NCI-H774 (cell line): ENCODE results near the gene TBATA.

Experiments used
- DNase-seq: peaks from one replicate; lab custom pipeline; 2025; lab: John Stamatoyannopoulos, UW

TBATA gene

DNA sequence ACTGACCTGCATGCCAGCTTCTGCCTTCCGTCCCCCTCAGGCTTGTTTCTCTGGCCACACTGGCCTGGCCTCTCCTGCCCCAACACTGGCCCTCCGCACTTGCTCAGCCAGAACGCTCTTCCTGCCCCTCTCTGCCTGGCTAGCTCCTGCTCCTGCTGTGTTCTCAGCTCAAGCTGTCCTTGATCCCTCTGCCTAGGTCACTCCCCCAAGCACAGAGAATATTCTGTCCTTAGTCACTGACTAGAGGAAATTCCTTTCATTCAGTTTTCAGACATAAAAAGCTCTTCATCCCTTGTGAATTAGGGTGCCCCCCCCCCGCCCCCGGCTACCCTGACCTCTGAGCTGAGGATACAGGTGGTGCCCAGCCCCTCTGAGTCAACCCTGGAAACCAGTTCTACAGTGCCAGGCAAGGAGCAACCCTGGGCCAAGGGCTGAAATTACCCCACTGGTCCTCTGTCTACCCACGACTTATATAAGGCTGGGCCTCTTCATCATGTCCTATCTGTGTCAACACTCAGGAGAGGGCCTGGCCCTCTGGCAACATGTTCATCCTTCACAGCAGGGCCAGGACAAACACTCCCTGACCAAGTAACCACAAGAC, 23.9 kb upstream of the TBATA start:
- no peak for DNase-seq

DNA sequence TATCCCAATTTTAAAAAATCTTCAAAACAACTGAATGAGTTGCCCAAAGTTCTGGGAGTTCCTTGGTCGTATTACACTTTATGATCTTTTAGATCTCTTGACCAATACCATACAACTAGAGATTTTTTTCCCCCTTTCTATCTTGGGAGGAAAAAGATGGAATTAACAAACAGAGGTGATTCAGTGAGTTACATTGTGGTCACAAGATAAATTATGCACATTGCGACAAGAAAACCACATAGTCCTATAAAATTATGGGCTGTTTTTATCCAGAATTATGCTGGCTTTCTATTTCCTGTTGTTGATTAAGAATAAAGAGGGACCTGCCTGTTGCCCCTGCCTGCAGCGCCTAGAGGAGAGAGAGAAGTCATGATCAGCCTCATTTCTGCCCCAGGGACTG, 22.4 kb upstream of the TBATA start:
- DNase-seq, result no peak

DNA sequence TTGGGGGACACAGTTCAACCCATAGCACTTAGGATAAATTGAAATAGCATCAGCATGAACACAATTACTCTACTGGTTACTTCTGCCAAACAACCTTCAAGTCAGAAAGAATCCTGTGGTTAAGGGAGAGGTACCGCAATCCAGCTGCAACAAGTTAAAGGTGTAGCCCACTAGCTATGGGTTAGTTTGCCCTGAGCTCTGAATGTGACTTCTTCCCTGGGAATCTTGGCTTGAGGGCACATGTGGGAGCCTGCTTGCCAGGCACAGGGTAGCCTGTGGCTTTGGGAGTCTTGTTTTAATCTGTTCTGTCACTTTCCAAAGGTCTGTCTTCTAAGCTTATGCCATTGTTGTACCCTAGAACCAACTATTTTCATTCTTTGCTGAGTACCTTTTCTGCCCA, 21.7 kb upstream of the TBATA start:
- no peak for DNase-seq

DNA sequence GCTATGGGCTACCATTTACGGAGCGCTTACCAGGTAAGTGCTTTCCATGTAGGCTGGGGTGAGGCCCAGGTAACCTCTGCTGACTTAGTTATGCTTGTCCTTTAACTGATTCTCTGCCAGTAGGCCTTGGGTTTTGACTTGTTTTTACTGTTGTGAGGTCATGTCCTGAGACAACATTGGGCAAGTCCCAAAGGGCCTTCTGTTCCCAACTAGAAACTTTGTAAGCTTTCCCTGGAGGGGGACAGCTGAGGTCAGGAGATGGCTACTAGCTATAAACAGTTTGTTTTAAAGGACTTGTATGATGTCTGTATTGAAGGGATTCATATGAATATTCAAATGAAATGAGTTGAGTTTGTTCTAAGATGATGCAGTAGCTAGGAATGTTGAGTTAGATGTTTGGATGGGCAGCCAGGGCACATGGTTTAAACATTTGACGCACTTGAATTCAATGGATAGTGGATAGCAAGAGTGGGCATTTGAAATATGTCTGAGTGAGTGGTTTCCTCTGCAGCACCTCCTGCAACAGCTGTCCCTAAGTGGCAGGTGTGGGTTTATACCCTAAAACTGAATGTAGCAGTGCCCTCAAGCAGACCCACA, 20.5 kb upstream of the TBATA start:
- no peak for DNase-seq

DNA sequence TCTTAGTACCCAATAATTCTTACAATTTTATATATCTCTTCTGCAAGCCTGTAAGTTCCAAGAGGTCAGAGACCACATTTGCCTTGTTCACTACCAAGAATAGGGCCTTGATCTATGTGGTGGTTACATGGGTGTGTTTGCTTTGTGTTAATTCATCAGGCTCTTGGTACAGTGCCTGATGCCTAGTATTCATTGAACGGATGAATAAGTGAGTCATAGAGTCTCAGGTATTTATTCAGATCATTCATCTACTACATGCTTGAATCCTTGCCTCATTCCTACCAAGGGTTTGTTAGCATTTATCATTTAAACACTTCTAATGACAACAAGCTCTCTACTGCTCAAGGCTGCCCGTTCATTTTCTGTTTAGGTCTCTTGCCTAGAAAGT, 19.2 kb upstream of the TBATA start:
- peak; percentile 56 for DNase-seq

DNA sequence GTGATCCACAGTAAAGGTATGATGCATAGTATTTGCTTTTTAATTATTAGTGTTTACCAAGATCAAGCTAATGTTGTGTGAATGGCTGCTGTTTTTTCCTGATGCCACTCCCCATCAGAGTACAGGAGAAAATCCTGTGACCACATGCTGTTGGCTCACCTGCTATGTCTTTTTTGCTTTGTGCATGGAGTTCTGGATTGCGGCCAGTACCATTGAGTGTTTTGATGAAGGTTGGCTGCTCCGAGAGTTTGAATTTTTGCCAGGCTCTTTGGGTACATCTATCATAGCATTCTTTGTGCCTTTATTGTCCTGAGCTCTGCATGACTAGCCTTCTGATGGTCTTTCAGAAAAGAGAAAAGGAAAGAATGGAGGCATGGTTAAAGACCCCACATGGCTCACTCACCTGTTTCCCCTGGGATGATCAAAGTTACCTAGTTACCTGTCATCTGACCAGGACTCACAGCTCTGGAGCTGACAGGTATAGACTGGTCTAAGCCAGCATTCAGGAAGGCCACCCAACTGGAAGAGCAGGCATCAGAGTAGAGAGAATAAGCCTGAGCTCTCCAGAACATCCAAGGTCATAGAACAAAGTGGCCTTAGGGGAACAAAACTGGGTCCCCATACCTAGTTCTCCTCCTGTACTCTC, 18.7 kb upstream of the TBATA start:
- DNase-seq, result peak; percentile 93

DNA sequence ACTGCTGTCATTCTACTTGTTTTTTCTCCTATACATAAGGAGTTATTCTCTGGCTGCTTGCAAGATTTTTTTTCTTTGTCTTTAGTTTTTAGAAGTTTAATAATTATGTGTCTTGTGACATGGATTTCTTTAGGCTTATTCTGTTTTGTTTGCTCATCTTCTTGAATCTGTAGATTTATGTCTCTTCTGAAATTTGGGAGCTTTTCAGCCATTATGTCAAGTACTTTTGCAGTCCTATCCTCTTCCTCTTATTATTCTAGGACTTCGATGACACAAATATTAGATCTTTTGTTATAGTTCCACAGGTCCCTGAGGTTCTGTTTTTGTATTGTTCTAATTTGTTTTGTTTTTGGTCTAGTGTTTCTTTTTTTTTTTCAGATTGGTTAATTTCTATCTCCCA, 16.7 kb upstream of the TBATA start:
- DNase-seq, result no peak

DNA sequence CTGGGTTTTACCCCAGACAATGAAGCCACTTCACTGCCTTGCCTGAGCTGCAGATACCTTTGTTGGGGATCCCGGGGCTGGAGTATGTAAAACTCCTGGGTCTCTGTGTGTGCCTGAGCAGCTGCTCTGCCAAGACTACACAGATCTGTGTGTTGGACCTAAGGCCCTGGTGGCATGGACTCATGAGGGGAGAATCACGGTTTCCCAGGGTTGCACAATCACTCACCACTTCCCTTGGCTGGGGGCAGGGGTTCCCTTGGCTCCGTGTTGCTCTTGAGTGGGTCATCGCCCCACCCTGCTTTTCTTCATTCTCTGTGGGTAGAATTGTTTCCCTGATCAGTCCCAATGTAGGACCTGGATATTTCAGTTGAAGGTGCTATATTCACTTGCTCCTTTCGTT, 13.9 kb upstream of the TBATA start:
- no peak for DNase-seq

DNA sequence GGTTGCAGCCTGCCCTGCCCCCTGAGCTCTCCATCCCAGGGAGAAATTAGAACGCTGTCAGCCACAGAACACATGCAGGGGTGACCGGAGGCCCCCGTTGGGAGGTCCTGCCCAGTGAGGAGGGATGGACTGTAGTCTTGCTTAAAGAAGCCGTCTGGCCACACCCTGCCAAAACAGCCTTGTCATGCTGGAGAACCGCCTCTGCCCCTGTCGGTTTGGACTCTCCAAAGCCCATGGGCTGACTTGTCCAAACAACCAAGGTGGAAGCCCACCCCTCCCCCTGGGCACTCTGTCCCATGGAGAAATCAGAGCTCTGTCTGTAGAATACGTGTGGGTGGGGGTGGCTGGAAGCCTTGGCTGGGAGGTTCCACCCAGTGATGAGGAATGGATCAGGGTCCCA, 12.7 kb upstream of the TBATA start:
- DNase-seq, result no peak

DNA sequence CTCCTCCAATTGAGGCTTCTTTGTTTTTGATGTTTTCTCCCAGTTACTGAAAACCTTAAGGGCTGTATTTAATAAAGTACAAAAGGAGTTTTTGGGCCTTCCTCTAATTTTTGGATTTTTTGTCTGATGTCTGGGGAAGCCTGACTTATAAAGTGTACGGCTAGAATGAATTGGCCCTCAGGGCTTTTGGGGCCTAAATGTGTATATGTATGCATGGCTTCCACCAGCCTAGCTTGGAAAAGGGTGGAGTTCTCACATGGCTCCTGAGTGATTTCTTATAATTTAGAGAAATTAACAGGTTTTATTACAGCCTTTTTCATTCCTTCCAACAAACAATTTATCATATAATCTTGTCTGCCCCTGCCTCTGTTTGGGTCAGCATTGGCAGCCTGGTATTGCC, 10.4 kb upstream of the TBATA start:
- DNase-seq, result no peak

DNA sequence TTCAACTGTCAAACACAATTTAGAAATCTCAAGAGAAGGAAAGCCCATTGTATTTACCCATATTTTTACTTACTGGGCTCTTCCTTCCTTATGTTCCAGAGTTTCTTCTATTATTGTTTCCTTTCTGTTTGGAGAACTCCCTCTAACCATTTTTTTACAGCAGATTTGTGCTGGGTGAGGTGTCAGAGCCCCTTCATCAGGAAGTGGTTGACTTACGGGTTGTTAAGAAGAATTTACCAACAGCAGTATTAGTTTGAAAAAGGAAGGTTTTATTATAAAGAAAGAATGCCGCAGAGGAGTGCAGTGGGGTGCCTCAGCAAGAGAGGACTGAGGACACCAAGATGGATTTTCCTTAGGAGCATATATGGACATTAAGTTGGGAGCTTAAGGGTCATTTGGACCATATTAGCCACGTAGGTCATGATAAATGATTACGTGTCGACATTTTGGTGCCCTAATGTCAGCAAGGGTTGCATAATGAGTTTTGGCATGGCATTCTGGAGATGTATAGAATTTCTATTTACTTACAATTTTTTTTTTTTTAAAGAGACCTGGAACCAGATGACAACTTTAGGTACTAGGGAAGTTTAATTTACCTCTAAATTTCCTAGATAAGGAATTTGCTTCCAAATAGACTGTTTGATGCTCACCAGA, 6.3 kb upstream of the TBATA start:
- DNase-seq, result no peak

DNA sequence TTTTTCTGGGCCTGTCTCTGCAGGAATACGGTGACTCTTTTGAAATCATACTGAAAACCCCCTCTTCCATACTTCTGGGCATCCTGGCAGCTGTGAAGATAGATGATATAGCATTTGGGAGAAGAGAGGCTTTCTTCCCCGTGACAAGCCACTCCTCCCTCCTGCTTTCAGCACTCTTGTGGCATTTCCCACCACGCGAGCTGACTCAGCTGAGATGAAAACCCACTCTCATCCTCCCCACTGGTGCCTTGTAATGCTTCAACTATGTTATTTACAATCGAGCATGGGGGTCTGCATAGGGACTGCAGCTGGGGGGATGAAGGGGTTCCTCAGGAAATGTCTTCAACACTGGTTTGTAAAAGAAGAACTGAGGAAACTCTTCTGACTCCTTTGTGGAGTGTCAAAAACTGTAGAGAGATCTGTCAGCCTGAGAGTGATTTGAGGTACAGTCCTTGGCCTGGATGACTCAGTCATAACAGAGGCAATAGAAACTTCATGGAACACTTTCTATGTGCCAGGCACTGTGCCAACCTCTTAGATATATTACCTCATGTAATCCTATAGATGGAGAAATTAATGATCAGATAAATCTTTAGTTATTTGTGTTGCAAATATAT, 1.7 kb upstream of the TBATA start:
- no peak for DNase-seq

DNA sequence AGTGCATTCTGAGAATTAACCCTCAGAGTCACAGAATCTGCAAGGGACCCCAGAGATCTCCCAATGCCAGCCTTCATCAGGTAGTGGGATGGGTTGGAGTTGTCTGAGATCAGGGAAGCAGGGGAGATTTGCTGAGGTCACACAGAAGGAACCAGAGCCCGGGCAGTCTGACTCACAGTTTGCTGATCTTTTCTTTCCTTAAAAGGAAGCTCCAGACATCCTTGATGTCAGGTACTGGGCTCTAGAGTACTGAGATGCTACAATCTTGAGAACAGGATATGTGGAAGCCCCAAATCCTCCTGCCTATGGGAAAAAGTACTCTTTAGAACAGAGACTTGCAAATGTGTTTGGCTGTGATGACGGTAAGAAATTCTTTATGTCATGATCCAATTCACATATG, 706 bp downstream of the TBATA start:
- no peak for DNase-seq

DNA sequence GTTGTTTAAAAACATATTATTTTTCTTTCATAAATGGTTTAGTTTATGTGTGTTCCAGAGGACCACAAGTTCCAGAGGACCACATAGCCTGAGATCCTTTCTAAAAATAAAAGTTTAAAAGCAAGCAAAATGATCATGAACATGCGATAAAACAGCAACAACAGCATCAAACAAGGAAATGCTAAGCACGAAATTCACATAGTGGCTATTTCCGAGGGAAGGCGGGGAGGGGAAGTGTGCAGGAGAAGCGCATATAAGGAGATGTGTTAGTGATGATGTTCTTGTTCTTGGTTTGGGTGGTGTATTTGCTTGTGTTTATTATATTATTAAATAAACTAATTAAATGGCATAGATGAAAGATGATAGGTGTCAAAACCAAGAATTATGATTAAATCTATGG, 1.2 kb downstream of the TBATA start:
- DNase-seq, result no peak

DNA sequence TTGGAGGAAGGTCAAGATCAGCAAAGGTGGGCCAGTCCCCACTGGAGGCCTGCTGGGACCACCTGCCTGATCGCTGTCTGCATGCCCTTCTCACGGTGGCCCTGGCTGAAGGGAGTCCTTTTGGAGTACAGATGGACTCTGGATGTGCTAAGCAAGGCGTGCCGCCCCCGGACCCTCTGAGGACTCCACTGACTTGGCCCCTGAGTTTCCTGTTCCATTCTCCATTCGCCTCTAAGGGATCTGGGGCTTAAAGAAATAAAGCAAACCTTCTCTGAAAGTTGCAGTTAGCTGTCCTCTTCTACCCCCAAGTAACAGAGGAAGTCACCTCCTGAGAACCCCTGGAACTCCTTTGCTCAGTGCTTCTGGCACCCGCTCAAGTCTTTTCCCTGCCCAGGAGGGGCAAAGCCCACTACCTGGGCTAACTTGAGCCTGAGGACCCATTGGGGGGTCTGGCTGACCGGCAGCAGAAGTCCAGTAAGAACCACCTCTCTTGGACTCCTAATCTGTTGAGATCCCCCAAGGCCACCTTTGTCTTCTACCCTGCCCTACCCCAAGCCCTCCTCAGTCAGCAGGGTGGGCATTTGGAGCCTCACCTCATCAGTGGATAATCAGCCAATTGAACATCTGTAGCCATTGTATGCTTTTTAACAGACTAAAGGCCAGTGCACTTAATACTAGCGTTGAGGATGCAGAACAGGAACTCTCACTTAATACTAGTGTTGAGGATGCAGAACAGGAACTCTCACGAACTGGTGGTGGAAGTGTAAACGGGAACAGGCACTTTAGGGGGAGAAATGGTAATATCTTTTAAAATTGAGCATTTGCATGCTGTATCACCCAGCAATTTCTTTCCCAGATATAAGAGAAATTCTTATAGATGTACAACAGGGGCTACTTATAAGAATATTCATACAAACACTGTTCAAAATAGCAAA, 2.2 kb downstream of the TBATA start:
- DNase-seq, result no peak

DNA sequence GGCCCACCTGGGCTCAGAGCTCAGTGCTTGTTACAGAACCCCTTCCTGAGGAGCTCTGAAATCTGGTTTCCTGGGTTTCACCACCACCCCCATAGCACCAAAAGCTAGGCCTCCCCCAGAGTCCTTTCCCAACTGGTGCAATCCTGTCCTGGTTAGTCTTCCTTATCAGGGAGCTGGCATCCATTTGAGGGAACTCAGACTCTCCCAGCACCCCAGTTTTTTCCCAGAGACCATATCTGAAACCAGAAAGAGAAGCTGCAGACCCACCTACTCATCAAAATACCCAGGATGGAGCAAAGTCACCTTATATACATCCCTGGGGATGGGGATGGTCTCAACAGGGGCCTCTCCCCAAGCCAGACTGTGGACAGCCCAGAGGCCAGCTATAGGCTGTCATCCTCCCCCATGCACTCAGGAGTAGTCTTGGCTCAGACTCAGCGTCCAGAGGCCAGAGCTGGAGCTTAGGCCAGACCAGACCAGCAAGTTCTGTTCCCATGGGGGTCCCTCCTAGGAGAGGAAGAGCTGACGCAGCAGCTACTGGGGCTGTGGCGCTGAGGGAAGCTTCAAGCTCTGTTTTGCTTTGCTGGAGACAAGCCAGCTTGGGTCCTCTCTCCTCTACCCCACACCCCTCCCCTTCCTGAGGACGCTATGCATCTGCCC, 3.0 kb downstream of the TBATA start:
- DNase-seq, result no peak

DNA sequence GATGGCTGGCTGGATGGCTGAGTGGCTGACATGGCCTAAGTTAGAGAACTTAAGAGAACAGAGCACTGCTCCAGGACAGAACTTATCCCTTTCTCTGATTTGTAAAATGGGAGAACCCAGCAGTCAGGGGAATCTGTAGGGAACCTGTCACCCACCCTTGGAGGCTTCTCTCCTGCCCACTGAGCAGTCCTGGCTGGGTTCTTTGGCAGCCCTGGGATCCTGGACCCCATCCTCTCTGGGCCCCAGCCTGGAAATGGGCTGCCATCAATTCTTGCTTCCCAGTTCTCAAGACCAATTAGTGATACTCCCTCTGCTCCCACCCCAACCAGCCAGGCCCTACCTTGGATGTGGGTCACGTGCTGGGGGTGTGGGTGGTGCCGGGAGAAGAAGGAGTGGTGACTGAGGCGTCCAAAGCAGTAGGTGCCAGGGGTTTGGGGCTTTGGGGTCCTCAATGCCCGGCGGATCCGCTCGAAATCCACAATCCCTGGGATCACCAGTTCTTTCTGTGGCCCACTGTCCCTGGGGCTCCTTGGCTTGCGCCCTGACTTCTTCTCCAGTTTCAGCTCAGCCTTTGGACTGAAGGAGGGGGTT, 3.6 kb downstream of the TBATA start:
- no peak for DNase-seq

DNA sequence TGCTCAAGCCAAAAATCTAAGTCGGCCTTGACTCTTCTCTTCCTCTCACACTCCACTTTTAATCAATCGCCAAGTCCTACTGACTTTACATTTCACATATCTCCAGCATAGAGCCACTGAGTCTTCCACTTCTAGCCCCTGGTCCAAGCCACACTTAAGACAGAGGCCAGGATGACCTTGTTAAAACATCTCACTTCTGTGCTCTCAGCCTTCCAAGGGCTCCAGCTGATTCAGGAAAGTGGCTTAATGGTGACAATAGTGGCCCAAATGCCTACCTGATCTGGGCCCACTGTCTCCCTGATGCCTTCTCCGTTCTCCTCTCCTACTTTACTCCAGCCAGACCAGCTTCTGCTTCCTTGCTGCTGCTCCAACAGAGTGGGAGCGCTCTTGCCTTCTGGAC, 4.4 kb downstream of the TBATA start:
- DNase-seq, result no peak

DNA sequence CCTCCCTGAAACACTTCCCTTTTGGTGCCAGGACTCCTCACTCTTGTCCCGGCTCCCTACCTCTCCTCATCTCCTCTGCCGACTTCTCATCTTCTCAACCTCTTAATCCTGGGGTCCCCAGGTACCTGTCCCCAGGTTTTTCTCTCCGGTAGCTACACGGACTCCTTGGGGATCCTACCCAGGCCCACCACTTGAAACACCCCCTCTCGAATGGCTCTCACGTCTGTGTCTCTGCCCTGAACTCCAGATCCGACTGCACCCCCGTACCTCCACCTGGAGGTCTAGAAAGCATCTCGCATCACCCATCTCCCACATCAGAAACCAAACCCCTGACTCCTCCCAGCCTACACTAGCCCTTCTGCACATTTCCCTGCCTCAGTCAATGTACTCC, 4.8 kb downstream of the TBATA start:
- DNase-seq, result no peak

DNA sequence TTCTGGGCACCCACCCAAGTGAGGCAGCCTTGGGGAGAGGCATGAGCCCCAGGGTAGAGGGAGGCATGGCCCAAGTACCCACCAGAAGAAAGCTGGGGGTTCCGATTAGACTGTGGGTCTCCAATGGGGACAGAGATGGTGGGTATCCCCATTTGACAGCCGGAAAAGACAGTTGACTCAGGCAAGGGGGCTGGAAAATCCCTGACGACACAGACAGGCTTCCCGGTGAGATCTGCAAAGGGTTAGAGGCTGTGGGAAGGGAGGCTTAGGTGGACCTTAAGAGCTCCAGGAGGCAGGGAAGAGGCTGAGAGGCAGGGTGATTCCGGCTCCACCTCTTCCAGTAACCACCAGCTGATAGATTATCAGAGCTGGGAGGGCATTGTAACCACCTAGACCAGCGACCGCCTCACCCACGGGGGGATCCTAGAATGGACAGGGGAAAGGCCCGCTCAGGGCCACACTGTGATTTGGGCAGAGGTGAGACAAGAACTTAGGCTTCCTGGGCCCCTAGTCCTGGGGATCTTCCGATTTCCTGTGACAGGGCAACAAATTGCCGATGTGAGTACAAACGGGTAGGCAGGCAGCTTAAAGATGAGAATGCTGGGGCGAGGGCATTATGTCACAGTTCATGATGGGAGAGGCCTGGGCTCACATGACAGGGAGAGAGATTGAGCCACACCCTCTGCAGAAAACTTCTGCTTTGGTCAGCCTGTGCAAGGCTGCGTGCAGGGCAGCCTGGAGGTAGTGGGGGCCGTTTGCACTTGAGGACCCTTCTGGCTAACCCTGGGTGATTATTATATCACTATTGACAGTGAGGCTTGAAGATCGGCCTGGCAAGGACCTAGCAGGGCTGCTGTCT, 5.4 kb downstream of the TBATA start:
- DNase-seq, result no peak
